GM12873 (cell line): Measurements from ENCODE around the gene CBFA2T2.

Experiments used
- CTCF ChIP-seq: IDR thresholded peaks from 2 replicates; pipeline ENCODE4 v1.5.1; 2012; ENCODE audit warnings: low read depth, mild to moderate bottlenecking, moderate library complexity, low read length, control low read depth; ENCODE audit not compliant: insufficient read depth; ENCODE audit errors: missing control alignments

Gene CBFA2T2

GRCh38 chr20:33541797-33542196 lies 51.9 kb downstream of the CBFA2T2 start:
- TF ChIP-seq CTCF, result no peak

- no peak for TF ChIP-seq CTCF
Observed at GRCh38 chr20:33545763-33546162, 55.9 kb downstream of the CBFA2T2 start.

- no peak for TF ChIP-seq CTCF
Observed at GRCh38 chr20:33549229-33549999, 59.5 kb downstream of the CBFA2T2 start.

GRCh38 chr20:33551778-33552177 lies 61.9 kb downstream of the CBFA2T2 start:
- no peak for TF ChIP-seq CTCF

- TF ChIP-seq CTCF, result no peak
Observed at GRCh38 chr20:33552519-33552918, 62.6 kb downstream of the CBFA2T2 start.

- TF ChIP-seq CTCF, result no peak
Observed at GRCh38 chr20:33553516-33553915, 63.6 kb downstream of the CBFA2T2 start.

- TF ChIP-seq CTCF, result no peak
Observed at GRCh38 chr20:33554914-33555420, 65.1 kb downstream of the CBFA2T2 start.
